ENCODE measurements around the gene BIRC2.

The BIRC2 gene

GRCh38 chr11:102419181-102419580, 72.2 kb downstream of the BIRC2 start:
- no peak for DNase-seq (ENCODE audit: low spot score in 2 of 2)
- H3K36me3 Mint-ChIP-seq: peaks cover 44% of the 10 kb centered on the region
- peaks cover 66% of the 10 kb centered on the region for H3K4me1 Mint-ChIP-seq
- no peak overlapping the region for H3K4me3 Mint-ChIP-seq
- H3K9me3 Mint-ChIP-seq: peaks cover 2% of the 10 kb centered on the region
- ATAC-seq: no peak
- H3K27ac Mint-ChIP-seq: no peak overlapping the region

- ATAC-seq (peak; percentile 83), DNase-seq (ENCODE audit: low spot score in 2 of 2) (no peak)
- H3K9me3 Mint-ChIP-seq: peaks cover 2% of the 10 kb centered on the region
- H3K4me3 Mint-ChIP-seq: no peak overlapping the region
- peaks cover 41% of the 10 kb centered on the region for H3K36me3 Mint-ChIP-seq
- peaks cover 55% of the 10 kb centered on the region for H3K4me1 Mint-ChIP-seq
- no peak overlapping the region for H3K27ac Mint-ChIP-seq
Observed at GRCh38 chr11:102420547-102420946, 73.5 kb downstream of the BIRC2 start.

GRCh38 chr11:102421261-102421660, 74.2 kb downstream of the BIRC2 start:
- Mint-ChIP-seq H3K9me3 (peaks cover 2% of the 10 kb centered on the region), H3K27ac (no peak overlapping the region), H3K36me3 (peaks cover 40% of the 10 kb centered on the region), H3K4me3 (no peak overlapping the region), H3K4me1 (peaks cover 54% of the 10 kb centered on the region)
- ATAC-seq (no peak), DNase-seq (ENCODE audit: low spot score in 2 of 2) (no peak)

GRCh38 chr11:102422817-102423712, 76.1 kb downstream of the BIRC2 start:
- Mint-ChIP-seq H3K9me3 (no peaks in the 10 kb centered on the region), H3K4me1 (peaks cover 44% of the 10 kb centered on the region), H3K27ac (no peak overlapping the region), H3K36me3 (peaks cover 40% of the 10 kb centered on the region), H3K4me3 (no peak overlapping the region)
- DNase-seq (ENCODE audit: low spot score in 2 of 2) (no peak), ATAC-seq (peak; percentile 48)

GRCh38 chr11:102423936-102424335, 76.9 kb downstream of the BIRC2 start:
- H3K36me3 Mint-ChIP-seq: peaks cover 45% of the 10 kb centered on the region
- no peaks in the 10 kb centered on the region for H3K9me3 Mint-ChIP-seq
- ATAC-seq: no peak
- no peak overlapping the region for H3K27ac Mint-ChIP-seq
- H3K4me3 Mint-ChIP-seq: no peak overlapping the region
- DNase-seq (ENCODE audit: low spot score in 2 of 2): no peak
- peaks cover 44% of the 10 kb centered on the region for H3K4me1 Mint-ChIP-seq

GRCh38 chr11:102426000-102426399, 79.0 kb downstream of the BIRC2 start:
- Mint-ChIP-seq H3K4me1 (peaks cover 47% of the 10 kb centered on the region), H3K27ac (no peak overlapping the region), H3K9me3 (no peaks in the 10 kb centered on the region), H3K4me3 (no peak overlapping the region), H3K36me3 (peaks cover 60% of the 10 kb centered on the region)
- no peak for ATAC-seq
- DNase-seq (ENCODE audit: low spot score in 2 of 2): no peak

- Mint-ChIP-seq H3K4me1 (peaks cover 47% of the 10 kb centered on the region), H3K36me3 (peaks cover 56% of the 10 kb centered on the region), H3K4me3 (no peak overlapping the region), H3K9me3 (no peaks in the 10 kb centered on the region), H3K27ac (no peak overlapping the region)
- DNase-seq (ENCODE audit: low spot score in 2 of 2) (no peak), ATAC-seq (no peak)
Observed at GRCh38 chr11:102426570-102426969, 79.6 kb downstream of the BIRC2 start.

- peak overlapping the region; percentile 23 for H3K27ac Mint-ChIP-seq
- ATAC-seq (no peak), DNase-seq (ENCODE audit: low spot score in 2 of 2) (no peak)
- peaks cover 51% of the 10 kb centered on the region for H3K4me1 Mint-ChIP-seq
- H3K4me3 Mint-ChIP-seq: no peak overlapping the region
- peaks cover 56% of the 10 kb centered on the region for H3K36me3 Mint-ChIP-seq
- peaks cover 3% of the 10 kb centered on the region for H3K9me3 Mint-ChIP-seq
Observed at GRCh38 chr11:102427068-102427467, 80.1 kb downstream of the BIRC2 start.
